GM21526 (cell line): Measurements from ENCODE around the gene POLR2B.
"Not testable (repeated sequence)": the region's sequence is repeated elsewhere in the genome, so short reads cannot be mapped to it uniquely, and the experiment has no call there.

Source experiments
- ATAC-seq: cut with Tn5 transposase; IDR thresholded peaks from one replicate; pipeline ENCODE4 v1.9.1; 2021; ENCODE audit warnings: moderate library complexity; ENCODE audit not compliant: unreplicated experiment, low FRiP score

POLR2B gene

GRCh38 chr4:56978750-56979303, at the start of gene POLR2B:
POLR2B (plus strand) TSS chr4:56978896; CDS start chr4:56978986, 90 bp downstream.
- peak; percentile 48 for ATAC-seq

DNA sequence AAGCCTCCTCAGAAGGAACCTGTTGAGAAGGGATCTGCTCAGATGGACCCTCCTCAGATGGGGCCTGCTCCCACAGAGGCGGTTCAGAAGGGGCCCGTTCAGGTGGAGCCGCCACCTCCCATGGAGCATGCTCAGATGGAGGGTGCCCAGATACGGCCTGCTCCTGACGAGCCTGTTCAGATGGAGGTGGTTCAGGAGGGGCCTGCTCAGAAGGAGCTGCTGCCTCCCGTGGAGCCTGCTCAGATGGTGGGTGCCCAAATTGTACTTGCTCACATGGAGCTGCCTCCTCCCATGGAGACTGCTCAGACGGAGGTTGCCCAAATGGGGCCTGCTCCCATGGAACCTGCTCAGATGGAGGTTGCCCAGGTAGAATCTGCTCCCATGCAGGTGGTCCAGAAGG, 48.1 kb upstream of the POLR2B start:
- no peak for ATAC-seq

GRCh38 chr4:56931924-56932323, 46.8 kb upstream of the POLR2B start:
- ATAC-seq: no peak

DNA sequence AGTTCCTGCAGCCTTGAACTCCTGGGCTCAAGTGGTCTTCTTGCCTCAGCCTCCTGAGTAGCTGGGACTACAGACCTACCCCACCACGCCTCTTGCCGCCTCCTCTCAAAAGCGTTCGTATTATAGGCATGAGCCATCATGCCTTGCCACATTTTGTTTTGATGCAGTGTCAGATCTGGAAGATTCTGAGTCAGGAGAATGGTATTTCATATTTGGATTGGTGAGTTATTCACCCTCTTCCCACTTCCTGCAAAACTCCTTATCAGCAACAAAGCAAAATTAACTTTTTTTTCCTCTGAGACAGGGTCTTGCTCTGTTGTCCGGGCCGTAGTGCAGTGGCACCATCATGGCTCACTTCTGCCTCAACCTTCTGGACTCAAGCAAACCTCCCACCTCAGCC, 41.4 kb upstream of the POLR2B start:
- ATAC-seq: no peak

GRCh38 chr4:56939826-56940225, 38.9 kb upstream of the POLR2B start:
- ATAC-seq: not testable (repeated sequence)

- ATAC-seq: no peak
Observed at GRCh38 chr4:56940403-56940802, 38.3 kb upstream of the POLR2B start.

GRCh38 chr4:56940971-56941370, 37.7 kb upstream of the POLR2B start:
- no peak for ATAC-seq

GRCh38 chr4:56941403-56941802, 37.3 kb upstream of the POLR2B start:
- ATAC-seq: no peak

GRCh38 chr4:56953680-56954520, 24.8 kb upstream of the POLR2B start:
- ATAC-seq: no peak

GRCh38 chr4:56958111-56958517, 20.6 kb upstream of the POLR2B start:
- ATAC-seq: no peak

DNA sequence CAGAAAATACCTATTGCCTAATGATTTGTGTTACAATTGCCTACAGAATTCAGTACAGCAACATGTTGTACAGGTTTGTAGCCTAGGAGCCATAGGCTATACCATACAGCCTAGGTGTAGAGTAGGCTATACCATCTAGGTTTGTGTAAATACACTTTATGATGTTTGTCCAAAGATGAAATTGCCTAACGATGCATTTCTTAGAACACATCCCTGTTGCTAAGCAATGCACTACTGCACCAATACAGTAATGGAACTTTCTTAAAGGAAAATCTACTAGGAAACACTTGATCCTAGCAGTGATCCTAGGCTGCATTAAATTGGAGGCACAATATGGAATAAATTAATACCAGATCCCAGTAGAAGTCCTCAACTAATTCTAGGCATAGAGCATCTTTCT, 19.6 kb upstream of the POLR2B start:
- no peak for ATAC-seq

GRCh38 chr4:56961107-56961500, 17.6 kb upstream of the POLR2B start:
- ATAC-seq: no peak

- no peak for ATAC-seq
Observed at GRCh38 chr4:56971383-56971782, 7.3 kb upstream of the POLR2B start.

GRCh38 chr4:56972389-56972788, 6.3 kb upstream of the POLR2B start:
- ATAC-seq: no peak

DNA sequence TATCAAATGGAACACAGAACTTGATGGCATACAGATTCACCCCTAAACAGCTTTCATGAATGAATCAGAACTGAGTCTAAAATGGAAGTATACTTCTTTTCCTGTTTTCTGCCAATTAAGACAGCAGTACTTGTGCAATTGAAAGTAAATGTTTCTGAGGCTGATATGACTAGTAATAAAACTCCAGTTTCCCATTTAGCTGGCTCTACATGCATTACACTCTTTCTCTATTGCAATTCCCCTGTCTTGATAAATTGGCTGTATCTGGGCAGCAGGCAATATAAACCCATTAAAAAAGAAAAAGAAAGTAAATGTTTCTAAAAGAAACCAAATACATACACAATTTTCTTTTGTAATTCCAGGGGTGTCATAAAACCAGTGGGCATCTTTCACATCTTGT, 5.9 kb upstream of the POLR2B start:
- ATAC-seq: no peak

- no peak for ATAC-seq
Observed at GRCh38 chr4:56973336-56973735, 5.4 kb upstream of the POLR2B start.

GRCh38 chr4:56976283-56976836, 2.3 kb upstream of the POLR2B start:
- no peak for ATAC-seq

DNA sequence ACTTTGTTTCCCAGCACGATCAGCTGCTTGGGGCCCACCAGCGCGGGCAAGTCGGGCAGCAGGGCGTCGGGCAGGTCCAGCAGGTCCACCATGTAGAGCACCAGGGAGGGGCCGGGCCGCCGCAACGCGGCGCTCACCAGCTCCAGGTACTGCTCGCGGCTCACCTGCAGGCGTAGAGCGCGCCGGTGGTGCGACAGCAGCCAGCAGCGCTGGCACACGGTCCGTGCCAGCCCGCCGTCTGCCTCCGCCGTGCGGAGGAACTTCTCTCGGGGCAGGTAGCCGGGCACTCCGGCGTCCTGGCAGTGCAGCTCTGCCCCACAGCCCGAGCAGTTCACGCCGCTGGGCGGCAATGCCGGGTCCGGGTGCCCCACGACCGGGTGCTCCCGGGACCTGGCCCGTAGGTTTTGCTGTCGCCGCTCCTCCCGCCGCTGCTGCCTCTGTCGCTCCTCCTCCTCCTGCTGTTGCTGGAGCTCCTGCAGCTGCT, 1.8 kb upstream of the POLR2B start:
- ATAC-seq: peak; percentile 29

DNA sequence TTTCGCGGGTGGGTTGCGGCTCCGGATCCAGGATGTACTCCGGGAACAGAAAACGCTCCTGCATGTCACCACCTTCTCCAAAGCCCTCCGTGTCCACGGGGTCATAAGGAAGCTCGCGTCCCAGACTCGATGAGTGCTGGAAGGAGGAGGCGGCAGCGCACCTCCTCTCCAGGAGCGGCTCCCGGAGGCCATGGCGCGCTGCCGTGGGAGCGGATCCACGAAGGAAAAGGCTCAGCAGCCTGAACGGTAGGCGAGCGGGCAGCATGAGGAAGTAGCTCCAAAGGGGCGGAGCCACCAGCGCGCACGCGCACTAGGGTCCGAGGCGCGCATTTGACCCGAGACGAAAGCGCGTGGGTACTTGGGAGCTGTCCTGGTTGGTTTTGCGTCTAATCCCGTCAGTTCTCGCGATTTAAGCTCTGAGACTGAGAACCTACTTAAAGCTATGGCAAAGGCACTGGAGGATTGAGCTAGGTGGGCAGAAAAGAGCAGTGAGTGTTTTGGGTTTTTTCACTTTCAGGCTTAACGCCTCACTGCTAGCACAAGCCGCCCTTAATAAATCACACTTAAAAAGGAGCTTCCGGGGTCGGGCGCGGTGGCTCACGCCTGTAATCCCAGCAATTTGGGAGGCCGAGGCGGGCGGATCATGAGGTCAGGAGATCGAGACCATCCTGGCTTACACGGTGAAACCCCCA, 1.2 kb upstream of the POLR2B start, which contains the start of gene NOA1:
NOA1 (minus strand) TSS at position 286 of the 692 bp plus-strand sequence; CDS start at position 265, 21 bp downstream.
- peak; percentile 83 for ATAC-seq

- ATAC-seq: no peak
Observed at GRCh38 chr4:56979421-56980072, 851 bp downstream of the POLR2B start.
